Right lobe of liver (tissue), 6 donors: ENCODE data around the gene MRC2. TPM values are rescaled to one million over a fixed set of nuclear protein-coding genes. Genes with fewer than 3 reads are reported as not detected.

Experiments used
- ATAC-seq, 4 donors: fragments of 200-7000 bp; cut with Tn5 transposase; one replicate each; pipeline ENCODE4 v1.9.1; 2020; ENCODE audit warnings: mild to moderate bottlenecking in 4 of 4, moderate library complexity in 4 of 4
- DNase-seq, 3 donors: peaks; one replicate each; pipeline ENCODE4 v3.0.0-alpha.2; 2020
- H3K27ac ChIP-seq, 3 donors: fragments of 200-600 bp; one replicate each; pipeline ENCODE4 v1.8.0; 2022
- H3K27me3 ChIP-seq, 2 donors: fragments of 200-600 bp; one replicate each; pipeline ENCODE4 v1.8.0; 2022
- H3K36me3 ChIP-seq, 4 donors: fragments of 200-600 bp; sonication (generic) in 1 of 4; one replicate each; pipeline versions ENCODE4 v1.5.1 to v1.8.0; 2017 to 2022; ENCODE audit warnings: control low read depth in 1 of 4
- H3K4me1 ChIP-seq, 4 donors: fragments of 200-600 bp; sonication (generic) in 1 of 4; one replicate each; pipeline versions ENCODE4 v1.5.1 to v1.8.0; 2017 to 2022; ENCODE audit warnings: control low read depth in 1 of 4
- H3K4me3 ChIP-seq, 3 donors: fragments of 200-600 bp; one replicate each; pipeline ENCODE4 v1.8.0; 2022
- H3K9me3 ChIP-seq, 4 donors: fragments of 200-600 bp; sonication (generic) in 1 of 4; one replicate each; pipeline versions ENCODE4 v1.5.1 to v1.8.0; 2017 to 2022; ENCODE audit warnings: control low read depth in 1 of 4
- CTCF ChIP-seq, 4 donors: fragments of 200-600 bp in 3 of 4; fragments of 450-650 bp in 1 of 4; IDR thresholded peaks; one replicate each; pipeline versions ENCODE4 v1.5.1 to v1.8.0; 2016 to 2022; ENCODE audit warnings: antibody characterized with exemption in 4 of 4, mild to moderate bottlenecking in 2 of 4
- POLR2A ChIP-seq: fragments of 450-650 bp; IDR thresholded peaks from one replicate; pipeline ENCODE4 v1.6.1; 2017; ENCODE audit warnings: antibody characterized with exemption, mild to moderate bottlenecking
- WGBS: methylation state at CpG from one replicate; pipeline ENCODE4 v1.1.6; 2018; ENCODE audit warnings: low coverage, low lambda C conversion rate; ENCODE audit not compliant: insufficient coverage; ENCODE audit errors: missing lambda C conversion rate; 5-methylcytosine and 5-hydroxymethylcytosine counted together
- intact Hi-C, 2 donors: fragments of 100-400 bp; cut with DNase I; formaldehyde crosslinking; loops; one replicate each; pipeline versions ENCODE4 v1.11.2 to v1.14.1; 2022
- total RNA-seq, 6 experiments: library from RNA; depleted of rRNA in 2 of 6; stranded (reverse); fragments of >200 nt in 2 of 6; fragmentation: NEBNext Ultra II Directional in 3 of 6; extraction: Animal tissue kit (Norgen Biotek cat#: 25700) in 3 of 6; gene quantifications; one replicate each; pipeline versions ENCODE4 v1.1.0 to v1.2.4, GENCODE V29; 2016 to 2023
- donor health status: DM: no; HTN: yes; CAD: no.
- donor health status: DM: no; HTN: no; CAD: no.
- donor health status: DM: no; HTN: no; CAD: no.
- donor health status: DM: no; HTN: yes; CAD: no.
- donor health status: DM: no; HTN: yes; CAD: no.

Gene MRC2
- total RNA-seq, 6 experiments from 2014 or later: 1.7 to 7.4 (median 3.8) TPM

- ATAC-seq: peak in 1 of 4 donors; percentile 7
Measured at GRCh38 chr17:62666061-62666800, 38.8 kb downstream of the MRC2 start.

GRCh38 chr17:62666801-62667591 is 39.5 kb downstream of the MRC2 start:
- DNase-seq: peak in 1 of 3 donors; percentile 50
- H3K9me3 ChIP-seq: no peaks in the 10 kb centered on the region
- intact Hi-C loops: no loop called here
- H3K36me3 ChIP-seq: no peaks in the 10 kb centered on the region
- no peaks in the 10 kb centered on the region for H3K4me1 ChIP-seq
- no peak overlapping the region for H3K4me3 ChIP-seq
- 92% methylated on average over 13 of the region's 40 CpGs for WGBS
- no peak for TF ChIP-seq CTCF (IDR thresholded peaks at IDR 0.05)
- TF ChIP-seq POLR2A: no peak
- peak in 1 of 4 donors; percentile 16 for ATAC-seq
- no peak overlapping the region for H3K27ac ChIP-seq
- no peaks in the 10 kb centered on the region for H3K27me3 ChIP-seq

More at GRCh38 chr17:62666061-62666800, 38.8 kb downstream of the MRC2 start:
- Histone ChIP-seq H3K4me3 (no peak overlapping the region), H3K27me3 (no peaks in the 10 kb centered on the region), H3K36me3 (no peaks in the 10 kb centered on the region), H3K9me3 (no peaks in the 10 kb centered on the region), H3K27ac (no peak overlapping the region), H3K4me1 (no peaks in the 10 kb centered on the region)
- peak in 1 of 3 donors; percentile 37 for DNase-seq
- WGBS: no CpG with 5 or more reads among the region's 30 CpGs
- intact Hi-C loops: no loop called here
- TF ChIP-seq CTCF (IDR thresholded peaks at IDR 0.05): no peak

GRCh38 chr17:62668091-62668804 is 40.8 kb downstream of the MRC2 start:
- Histone ChIP-seq H3K36me3 (no peaks in the 10 kb centered on the region), H3K27me3 (no peaks in the 10 kb centered on the region), H3K4me1 (no peaks in the 10 kb centered on the region), H3K9me3 (no peaks in the 10 kb centered on the region), H3K4me3 (no peak overlapping the region), H3K27ac (no peak overlapping the region)
- ATAC-seq: no peak
- TF ChIP-seq POLR2A: no peak
- no peak for TF ChIP-seq CTCF (IDR thresholded peaks at IDR 0.05)
- peak in 1 of 3 donors; percentile 26 for DNase-seq
- intact Hi-C loops: no loop called here
- WGBS: 83% methylated on average over 6 of the region's 10 CpGs

- 44% methylated on average over 10 of the region's 24 CpGs for WGBS
- TF ChIP-seq CTCF (IDR thresholded peaks at IDR 0.05) (no peak), POLR2A (no peak)
- no peak overlapping the region for H3K4me3 ChIP-seq
- H3K27ac ChIP-seq: no peak overlapping the region
- H3K36me3 ChIP-seq: no peaks in the 10 kb centered on the region
- no peaks in the 10 kb centered on the region for H3K4me1 ChIP-seq
- peak in 1 of 3 donors; percentile 43 for DNase-seq
- no peak for ATAC-seq
- H3K27me3 ChIP-seq: no peaks in the 10 kb centered on the region
- no peaks in the 10 kb centered on the region for H3K9me3 ChIP-seq
- intact Hi-C loops: no loop called here
Measured at GRCh38 chr17:62670202-62670821, 42.8 kb downstream of the MRC2 start.
